Measurements from ENCODE around the gene CAPN15. TPM values are rescaled to one million over a fixed set of nuclear protein-coding genes. Genes with fewer than 3 reads are reported as not detected.

CAPN15 gene
- total and polyA plus RNA-seq, 3 donors from 2014 or later: 48.0 to 115 (median 108) TPM

DNA sequence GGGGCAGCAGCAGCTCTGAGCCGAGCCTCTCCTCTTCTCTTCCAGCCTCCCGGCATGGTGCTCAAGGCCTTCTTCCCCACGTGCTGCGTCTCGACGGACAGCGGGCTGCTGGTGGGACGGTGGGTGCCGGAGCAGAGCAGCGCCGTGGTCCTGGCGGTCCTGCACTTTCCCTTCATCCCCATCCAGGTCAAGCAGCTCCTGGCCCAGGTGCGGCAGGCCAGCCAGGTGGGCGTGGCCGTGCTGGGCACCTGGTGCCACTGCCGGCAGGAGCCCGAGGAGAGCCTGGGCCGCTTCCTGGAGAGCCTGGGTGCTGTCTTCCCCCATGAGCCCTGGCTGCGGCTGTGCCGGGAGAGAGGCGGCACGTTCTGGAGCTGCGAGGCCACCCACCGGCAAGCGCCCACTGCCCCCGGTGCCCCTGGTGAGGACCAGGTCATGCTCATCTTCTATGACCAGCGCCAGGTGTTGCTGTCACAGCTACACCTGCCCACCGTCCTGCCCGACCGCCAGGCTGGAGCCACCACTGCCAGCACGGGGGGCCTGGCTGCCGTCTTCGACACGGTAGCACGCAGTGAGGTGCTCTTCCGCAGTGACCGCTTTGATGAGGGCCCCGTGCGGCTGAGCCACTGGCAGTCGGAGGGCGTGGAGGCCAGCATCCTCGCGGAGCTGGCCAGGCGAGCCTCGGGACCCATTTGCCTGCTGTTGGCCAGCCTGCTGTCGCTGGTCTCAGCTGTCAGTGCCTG, 46.7 kb downstream of the CAPN15 start:
- Histone ChIP-seq H3K27ac (no peak overlapping the region), H3K4me3 (no peak overlapping the region), H3K9me3 (no peaks in the 10 kb centered on the region), H3K4me1 (peaks cover 9% of the 10 kb centered on the region), H3K36me3 (ENCODE audit: low read depth, missing control alignments) (no peaks in the 10 kb centered on the region), H3K27me3 (no peaks in the 10 kb centered on the region)
- TF ChIP-seq, protein P1, sequence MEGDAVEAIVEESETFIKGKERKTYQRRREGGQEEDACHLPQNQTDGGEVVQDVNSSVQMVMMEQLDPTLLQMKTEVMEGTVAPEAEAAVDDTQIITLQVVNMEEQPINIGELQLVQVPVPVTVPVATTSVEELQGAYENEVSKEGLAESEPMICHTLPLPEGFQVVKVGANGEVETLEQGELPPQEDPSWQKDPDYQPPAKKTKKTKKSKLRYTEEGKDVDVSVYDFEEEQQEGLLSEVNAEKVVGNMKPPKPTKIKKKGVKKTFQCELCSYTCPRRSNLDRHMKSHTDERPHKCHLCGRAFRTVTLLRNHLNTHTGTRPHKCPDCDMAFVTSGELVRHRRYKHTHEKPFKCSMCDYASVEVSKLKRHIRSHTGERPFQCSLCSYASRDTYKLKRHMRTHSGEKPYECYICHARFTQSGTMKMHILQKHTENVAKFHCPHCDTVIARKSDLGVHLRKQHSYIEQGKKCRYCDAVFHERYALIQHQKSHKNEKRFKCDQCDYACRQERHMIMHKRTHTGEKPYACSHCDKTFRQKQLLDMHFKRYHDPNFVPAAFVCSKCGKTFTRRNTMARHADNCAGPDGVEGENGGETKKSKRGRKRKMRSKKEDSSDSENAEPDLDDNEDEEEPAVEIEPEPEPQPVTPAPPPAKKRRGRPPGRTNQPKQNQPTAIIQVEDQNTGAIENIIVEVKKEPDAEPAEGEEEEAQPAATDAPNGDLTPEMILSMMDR (IDR thresholded peaks at IDR 0.05): no peak
- intact Hi-C loops (cut with DNase I; ENCODE audit: low total_unique reads): no loop called here
- 93 to 95% methylated on average over 26 to 46 of the region's 46 CpGs for WGBS, 2 donors
- no peak for DNase-seq

DNA sequence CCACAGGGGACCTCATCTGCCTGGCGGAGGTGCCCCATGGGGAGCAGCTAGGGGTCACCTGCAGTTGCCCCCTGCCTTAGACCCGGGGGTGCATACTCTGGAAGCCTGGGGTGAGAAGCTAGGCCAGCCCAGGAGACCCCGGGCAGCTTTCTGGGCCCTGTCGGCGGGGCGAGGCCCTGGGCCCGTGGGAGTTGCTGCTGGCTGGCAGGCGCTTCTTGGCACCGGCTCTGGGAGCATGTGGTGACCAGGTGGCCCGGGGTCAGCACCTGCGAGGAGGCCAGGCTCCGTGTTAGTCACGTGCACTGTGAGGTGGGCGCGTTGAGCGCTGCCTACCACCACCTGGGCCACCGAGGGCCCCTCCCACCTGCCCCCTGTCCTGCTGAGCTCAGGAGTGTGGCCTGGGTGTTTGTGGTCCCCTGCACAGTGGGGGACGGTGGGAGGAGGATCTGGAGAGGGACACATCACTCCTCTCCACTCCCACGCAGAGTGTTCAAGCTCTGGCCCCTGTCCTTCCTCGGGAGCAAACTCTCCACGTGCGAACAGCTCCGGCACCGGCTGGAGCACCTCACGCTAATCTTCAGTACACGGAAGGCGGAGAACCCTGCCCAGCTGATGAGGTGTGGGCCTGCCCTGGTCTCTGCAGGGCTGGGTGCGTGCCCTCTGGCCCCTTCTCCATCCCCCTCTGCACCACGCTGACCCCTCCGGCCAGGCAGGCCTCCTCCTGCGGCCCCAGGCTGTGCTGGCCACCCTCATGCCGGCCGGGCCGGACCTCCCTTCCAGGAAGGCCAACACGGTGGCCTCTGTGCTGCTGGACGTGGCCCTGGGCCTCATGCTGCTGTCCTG, 48.1 kb downstream of the CAPN15 start:
- TF ChIP-seq, protein P1 (IDR thresholded peaks at IDR 0.05): no peak
- no peak for TF ChIP-seq POLR2A (IDR thresholded peaks at IDR 0.05)
- WGBS, 2 donors: 76 to 100% methylated on average over 8 to 36 of the region's 36 CpGs
- no peak overlapping the region for H3K27ac ChIP-seq
- no peaks in the 10 kb centered on the region for H3K27me3 ChIP-seq
- peaks cover 3% of the 10 kb centered on the region for H3K4me1 ChIP-seq
- intact Hi-C loops (cut with DNase I; ENCODE audit: low total_unique reads): no loop called here
- H3K36me3 ChIP-seq (ENCODE audit: low read depth, missing control alignments): no peaks in the 10 kb centered on the region
- H3K9me3 ChIP-seq: no peaks in the 10 kb centered on the region
- H3K4me3 ChIP-seq: no peak overlapping the region
- DNase-seq: no peak

DNA sequence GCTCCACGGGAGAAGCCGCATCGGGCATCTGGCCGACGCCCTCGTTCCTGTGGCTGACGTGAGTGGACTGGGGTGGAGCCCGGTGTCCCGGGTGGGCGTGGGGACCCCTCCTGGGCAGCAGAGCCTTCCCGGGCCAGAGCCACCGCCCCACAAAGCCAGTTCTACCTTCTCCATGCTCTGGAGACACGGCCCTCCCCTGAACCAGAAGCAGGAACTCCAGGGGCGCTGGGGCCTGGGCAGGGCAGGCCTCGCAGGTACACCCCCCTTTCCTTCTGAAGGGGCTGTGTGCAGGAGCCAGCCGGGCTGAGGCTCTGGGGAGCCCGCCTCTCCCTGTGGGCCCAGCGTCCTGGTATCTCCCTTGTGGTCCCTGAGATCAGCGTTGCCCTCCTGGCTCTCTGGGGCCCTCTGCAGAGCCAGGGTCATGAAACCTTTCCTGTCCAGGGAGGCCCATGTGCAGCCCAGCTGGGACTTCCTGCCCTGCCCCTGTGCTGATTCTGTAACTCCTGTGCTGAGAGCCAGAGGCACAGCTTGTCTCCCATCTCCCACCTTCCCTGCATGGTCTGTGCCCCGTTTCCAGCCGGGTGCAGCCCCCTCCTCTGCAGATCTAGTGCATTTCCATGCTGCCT, 48.8 kb downstream of the CAPN15 start:
- Histone ChIP-seq H3K27me3 (no peaks in the 10 kb centered on the region), H3K4me3 (no peak overlapping the region), H3K36me3 (ENCODE audit: low read depth, missing control alignments) (no peaks in the 10 kb centered on the region), H3K4me1 (no peaks in the 10 kb centered on the region), H3K9me3 (no peaks in the 10 kb centered on the region), H3K27ac (no peak overlapping the region)
- intact Hi-C loops (cut with DNase I; ENCODE audit: low total_unique reads): no loop called here
- no peak for TF ChIP-seq POLR2A (IDR thresholded peaks at IDR 0.05)
- TF ChIP-seq, protein P1 (IDR thresholded peaks at IDR 0.05): no peak
- DNase-seq: no peak
- 79 to 89% methylated on average over 5 to 21 of the region's 21 CpGs for WGBS, 2 donors

DNA sequence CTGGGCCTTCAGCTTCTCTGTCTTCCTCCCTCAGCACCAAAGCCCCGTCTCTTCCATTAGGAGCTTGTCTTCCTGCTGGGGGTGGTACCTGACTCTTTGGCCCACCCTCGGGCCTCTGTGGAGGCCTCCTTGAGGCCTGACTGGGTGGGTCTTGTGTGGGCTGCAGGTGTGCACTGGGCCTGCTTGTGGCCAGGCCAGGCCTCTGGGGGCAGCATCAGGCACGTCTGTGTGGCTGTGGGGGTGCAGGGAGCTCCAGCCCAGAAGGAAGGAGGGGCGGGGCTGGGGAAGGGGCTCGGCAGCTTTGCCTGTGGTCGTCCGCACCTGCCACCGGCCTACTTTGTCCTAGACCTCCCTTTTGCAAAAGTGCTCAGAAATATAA, 49.3 kb downstream of the CAPN15 start:
- no peak for DNase-seq
- Histone ChIP-seq H3K27me3 (no peaks in the 10 kb centered on the region), H3K27ac (no peak overlapping the region), H3K4me3 (no peak overlapping the region), H3K9me3 (no peaks in the 10 kb centered on the region), H3K4me1 (no peaks in the 10 kb centered on the region), H3K36me3 (ENCODE audit: low read depth, missing control alignments) (no peaks in the 10 kb centered on the region)
- 85 to 96% methylated on average over 7 to 8 of the region's 8 CpGs for WGBS, 2 donors
- TF ChIP-seq, protein P1 (IDR thresholded peaks at IDR 0.05): no peak
- no peak for TF ChIP-seq POLR2A (IDR thresholded peaks at IDR 0.05)
- intact Hi-C loops (cut with DNase I; ENCODE audit: low total_unique reads): no loop called here

Data from testis (tissue), 3 donors.